C4-2B (cell line): ENCODE data around the gene SRC.

ENCODE experiments used
- H3K27ac ChIP-seq: fragments of 450-650 bp; 2 replicates; pipeline ENCODE4 v1.5.1; 2017
- ZFX ChIP-seq: fragments of 450-650 bp; IDR thresholded peaks from 2 replicates; pipeline ENCODE4 v1.6.1; 2017
- TF ChIP-seq, protein P1 (sequence below): fragments of 450-650 bp; conservative IDR thresholded peaks from 2 replicates; pipeline ENCODE4 v1.5.1; 2017; ENCODE audit warnings: mild to moderate bottlenecking

Gene SRC

DNA sequence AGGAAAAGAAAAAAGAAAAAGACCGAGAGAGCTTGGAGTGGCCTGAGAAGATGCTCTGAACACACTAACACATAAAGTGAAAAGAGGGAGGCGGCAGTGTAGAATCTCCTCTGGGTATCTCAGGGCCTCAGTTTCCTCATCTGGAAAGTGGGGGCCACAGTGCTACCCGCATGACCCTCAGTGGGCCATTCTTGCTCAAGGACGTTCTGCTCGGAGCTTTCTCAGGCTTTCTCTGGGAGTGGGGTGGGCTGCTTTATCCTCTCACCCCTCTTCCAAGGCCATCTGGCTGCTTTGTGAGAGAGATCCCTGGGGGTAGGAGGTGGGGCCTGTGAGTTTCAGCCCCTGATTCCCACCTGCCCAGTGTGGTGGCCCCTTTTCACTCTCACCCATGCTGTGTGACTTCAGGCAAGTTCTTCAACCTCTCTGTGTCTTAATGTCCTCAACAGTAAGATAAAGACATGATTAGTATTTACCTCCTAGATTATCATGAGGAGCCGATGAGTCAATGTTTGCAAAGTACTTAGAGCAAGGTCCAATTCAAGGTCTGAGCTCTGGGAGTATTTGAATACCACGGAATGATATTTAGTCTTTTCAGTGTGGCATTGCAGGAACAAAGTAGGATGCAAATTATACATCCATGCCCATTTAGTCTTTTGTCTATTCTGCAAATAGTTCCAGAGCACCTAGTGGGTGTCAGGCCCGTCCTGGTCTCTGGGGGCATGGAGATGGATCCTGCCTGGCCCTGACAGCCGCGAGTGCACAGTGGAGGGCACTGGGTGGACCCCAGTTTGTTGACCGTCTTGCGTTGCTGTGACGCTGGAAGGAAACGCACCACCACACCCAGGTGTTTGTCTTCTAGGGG, 34.3 kb downstream of the SRC start:
- TF ChIP-seq, protein P1, sequence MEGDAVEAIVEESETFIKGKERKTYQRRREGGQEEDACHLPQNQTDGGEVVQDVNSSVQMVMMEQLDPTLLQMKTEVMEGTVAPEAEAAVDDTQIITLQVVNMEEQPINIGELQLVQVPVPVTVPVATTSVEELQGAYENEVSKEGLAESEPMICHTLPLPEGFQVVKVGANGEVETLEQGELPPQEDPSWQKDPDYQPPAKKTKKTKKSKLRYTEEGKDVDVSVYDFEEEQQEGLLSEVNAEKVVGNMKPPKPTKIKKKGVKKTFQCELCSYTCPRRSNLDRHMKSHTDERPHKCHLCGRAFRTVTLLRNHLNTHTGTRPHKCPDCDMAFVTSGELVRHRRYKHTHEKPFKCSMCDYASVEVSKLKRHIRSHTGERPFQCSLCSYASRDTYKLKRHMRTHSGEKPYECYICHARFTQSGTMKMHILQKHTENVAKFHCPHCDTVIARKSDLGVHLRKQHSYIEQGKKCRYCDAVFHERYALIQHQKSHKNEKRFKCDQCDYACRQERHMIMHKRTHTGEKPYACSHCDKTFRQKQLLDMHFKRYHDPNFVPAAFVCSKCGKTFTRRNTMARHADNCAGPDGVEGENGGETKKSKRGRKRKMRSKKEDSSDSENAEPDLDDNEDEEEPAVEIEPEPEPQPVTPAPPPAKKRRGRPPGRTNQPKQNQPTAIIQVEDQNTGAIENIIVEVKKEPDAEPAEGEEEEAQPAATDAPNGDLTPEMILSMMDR, result no peak
- TF ChIP-seq ZFX, result no peak
- no peak overlapping the region for H3K27ac ChIP-seq

DNA sequence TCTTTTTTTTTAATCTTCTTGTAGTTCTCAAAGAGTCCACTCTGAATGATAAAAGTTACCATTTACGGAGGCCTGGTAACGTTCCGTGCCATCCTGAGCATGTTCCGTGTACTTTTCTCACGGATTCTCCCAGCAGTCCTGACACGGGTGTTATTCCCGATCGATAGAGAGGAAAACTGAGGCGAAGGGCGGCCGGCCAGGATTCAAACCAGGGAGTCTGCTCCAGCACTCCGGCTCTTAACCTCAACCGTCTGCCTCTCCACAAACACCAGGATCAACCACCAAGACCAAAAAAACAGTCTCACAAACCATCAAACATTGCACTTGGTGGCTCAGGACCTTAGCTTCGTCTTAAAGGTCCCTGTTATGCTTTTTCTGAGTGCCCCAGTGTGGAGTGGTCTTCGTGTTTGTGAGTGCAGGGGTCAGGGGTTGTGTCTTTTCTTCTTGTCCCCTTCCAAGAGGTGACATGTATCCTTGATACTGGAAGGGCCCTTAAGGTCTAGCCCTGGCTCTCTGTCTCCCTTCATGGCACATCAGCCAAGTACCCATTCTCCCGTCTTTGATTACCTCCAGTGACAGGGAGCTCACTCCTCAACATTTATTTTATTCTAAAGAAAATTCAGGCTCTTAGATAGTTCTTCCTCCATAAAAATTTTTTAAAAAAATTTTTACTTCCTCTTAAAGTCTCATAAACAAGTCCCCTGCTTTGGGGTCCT, 35.1 kb downstream of the SRC start:
- H3K27ac ChIP-seq, result no peak overlapping the region
- TF ChIP-seq, protein P1, result no peak
- TF ChIP-seq ZFX, result no peak

DNA sequence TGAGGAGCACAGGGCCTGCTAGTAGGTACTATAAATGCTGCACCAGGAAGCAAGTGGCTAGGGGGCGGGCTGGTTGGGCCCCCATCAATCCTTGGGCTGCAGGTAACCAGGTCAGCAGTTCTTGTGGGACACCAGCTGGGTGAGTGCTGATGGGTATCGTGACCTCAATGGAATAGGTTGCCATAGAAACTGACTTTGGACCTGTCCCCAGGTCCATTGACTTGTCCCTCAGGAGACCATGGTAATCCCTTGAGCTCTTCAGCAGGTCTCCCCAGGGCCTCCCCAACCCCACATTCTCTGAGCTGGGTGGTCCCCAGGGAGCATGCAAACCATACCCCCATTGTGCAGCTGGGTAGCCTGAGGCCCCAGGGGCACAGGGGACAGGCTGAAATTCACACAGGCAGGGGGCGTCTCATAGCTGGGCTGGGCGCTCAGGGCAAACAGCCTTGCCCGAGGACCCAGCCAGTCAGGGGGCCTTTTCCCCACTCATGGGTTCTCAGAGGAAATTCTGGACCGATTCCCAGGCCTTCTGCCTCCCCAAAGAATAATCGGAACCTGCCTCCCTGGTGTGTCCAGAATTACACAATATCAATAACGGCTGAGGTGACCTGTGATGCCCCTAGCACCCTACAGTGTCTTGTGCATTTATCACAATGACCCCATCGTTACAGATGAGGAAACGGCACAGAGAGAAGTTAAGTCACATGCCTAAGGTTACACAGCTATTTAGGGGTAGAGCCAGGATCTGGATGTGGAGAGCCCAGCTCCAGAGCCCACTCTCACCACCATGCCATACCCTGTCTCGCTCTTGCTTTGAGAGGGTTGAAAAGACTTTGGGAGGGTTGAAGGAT, 35.9 kb downstream of the SRC start:
- H3K27ac ChIP-seq, result no peak overlapping the region
- TF ChIP-seq, protein P1, result no peak
- no peak for TF ChIP-seq ZFX

DNA sequence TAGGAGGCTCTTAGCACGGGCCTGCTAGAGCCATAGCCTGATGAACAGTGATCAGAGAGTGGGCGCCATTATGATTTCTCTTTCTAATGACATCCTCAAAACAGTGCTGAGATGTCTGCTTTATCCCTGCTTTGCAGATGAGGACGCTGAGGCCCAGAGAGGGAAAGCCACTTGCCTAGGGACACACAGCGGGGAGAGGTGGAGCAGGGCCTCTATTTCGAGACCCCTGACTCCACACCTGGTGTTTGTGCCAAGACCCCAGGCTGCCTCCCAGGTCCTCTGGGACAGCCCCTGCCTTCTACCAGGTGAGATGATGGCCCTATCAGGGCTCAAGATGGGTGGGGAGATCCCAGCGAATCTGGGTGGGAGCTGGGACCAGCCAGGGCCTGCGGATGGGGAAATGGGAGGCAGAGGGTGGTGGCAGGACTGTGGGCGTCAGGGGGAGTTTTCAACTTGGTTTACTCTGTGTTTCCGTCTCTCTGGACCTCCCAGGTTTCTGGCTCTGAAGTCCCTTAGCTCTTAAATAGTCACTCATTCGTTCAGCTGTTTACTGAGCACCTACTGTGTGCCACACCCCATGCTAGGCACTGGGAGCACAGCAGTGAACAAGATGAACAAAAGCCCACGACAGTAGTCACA, 36.7 kb downstream of the SRC start:
- H3K27ac ChIP-seq, result no peak overlapping the region
- TF ChIP-seq, protein P1, result no peak
- no peak for TF ChIP-seq ZFX

DNA sequence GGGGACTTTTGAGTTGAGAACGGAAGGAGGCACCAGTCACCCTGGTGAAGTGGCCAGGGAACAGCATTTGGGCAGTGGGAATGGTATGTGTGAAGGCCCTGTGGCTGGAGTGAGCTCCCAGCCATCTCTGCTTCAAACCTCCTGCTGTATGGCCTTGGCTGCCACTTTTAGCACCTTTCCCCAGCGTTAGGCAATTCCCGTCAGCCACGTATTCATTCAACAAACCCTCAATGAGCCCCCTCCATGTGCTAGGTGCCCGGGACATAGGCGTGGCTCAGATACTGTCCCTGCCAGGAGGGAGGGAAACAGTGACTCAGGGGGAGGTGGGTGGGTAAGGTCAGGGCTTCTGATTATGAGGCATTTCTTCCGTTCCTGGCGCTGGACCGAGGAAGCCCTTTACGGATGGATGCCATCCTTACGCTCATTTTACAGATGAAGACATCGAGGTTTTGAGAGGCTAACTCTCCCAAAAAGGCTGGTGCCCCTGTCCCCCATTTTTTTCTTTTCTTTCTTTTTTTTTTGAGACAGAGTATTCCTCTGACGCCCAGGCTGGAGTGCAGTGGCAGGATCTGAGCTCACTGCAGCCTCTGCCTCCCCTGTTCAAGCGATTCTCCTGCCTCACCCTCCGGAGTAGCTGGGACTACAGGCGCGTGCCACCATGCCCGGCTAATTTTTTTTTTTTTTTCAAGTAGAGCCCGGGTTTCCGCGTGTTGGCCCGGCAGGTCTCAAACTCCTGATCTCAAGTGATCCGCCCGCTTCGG, 37.5 kb downstream of the SRC start:
- no peak for TF ChIP-seq ZFX
- TF ChIP-seq, protein P1, result no peak
- H3K27ac ChIP-seq, result no peak overlapping the region

DNA sequence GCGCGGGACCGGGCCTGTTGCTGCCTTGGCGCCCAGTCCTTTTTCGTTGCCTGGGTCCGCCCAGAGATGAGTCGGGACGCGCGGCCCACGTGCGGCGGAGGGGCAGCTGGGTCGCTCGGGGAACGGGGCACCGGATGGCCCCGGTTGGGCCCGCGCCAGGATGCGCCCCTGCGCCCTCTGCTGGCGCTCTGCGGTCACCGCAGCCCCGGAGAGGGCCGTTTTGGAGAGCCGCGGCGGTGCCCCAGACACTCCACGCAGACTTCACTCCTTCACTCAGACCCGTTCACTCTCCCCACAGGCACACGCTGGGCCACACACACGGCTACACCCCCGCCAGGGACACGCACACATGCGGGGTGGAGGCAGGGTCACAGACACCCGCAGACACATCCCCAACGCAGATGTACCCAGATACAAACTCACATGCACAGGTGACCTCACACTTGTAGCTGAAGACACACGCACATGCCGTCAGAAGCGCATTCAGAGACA, 38.8 kb downstream of the SRC start:
- H3K27ac ChIP-seq, result no peak overlapping the region
- no peak for TF ChIP-seq ZFX
- TF ChIP-seq, protein P1, result peak; percentile 89
